Activated B cell treated with CpG ODN at 0.5 μM for 24 hours (primary cell): Measurements from ENCODE around the gene SLC1A7. TPM values are rescaled to one million over a fixed set of nuclear protein-coding genes. Genes with fewer than 3 reads are reported as not detected.

Experiments used
- ATAC-seq: fragments of 200-7000 bp; cut with Tn5 transposase; one replicate; pipeline ENCODE4 v1.10.0; 2021; ENCODE audit warnings: low read depth, mild to moderate bottlenecking, moderate library complexity
- CTCF ChIA-PET: fragments of 350-600 bp; sonication (Branson Sonifier 250); formaldehyde crosslinking; loops from one replicate; lab custom pipeline; 2021; ENCODE audit warnings: antibody characterized with exemption; lab: Charles Lee
- POLR2A ChIA-PET: fragments of 350-600 bp; sonication (Branson Sonifier 250); formaldehyde crosslinking; loops from one replicate; lab custom pipeline; 2021; ENCODE audit warnings: antibody characterized with exemption; lab: Charles Lee
- DNase-seq: peaks from one replicate; pipeline ENCODE4 v3.0.0; 2022
- H3K27ac Mint-ChIP-seq: one replicate; pipeline ENCODE4 v1.8.0; 2020; ENCODE audit warnings: mixed read lengths
- H3K27me3 Mint-ChIP-seq: one replicate; pipeline ENCODE4 v1.8.0; 2021; ENCODE audit warnings: mixed read lengths
- H3K36me3 Mint-ChIP-seq: one replicate; pipeline ENCODE4 v1.8.0; 2021; ENCODE audit warnings: low read depth, mixed read lengths
- H3K4me1 Mint-ChIP-seq: one replicate; pipeline ENCODE4 v1.8.0; 2021; ENCODE audit warnings: mixed read lengths
- H3K4me3 Mint-ChIP-seq: one replicate; pipeline ENCODE4 v1.8.0; 2020; ENCODE audit warnings: mild to moderate bottlenecking, mixed read lengths
- H3K9me3 Mint-ChIP-seq: one replicate; pipeline ENCODE4 v1.8.0; 2020; ENCODE audit warnings: mixed read lengths
- intact Hi-C: fragments of 100-400 bp; cut with micrococcal nuclease; formaldehyde crosslinking; loops from one replicate; pipeline ENCODE4 v1.15.1; 2024
- total RNA-seq: library from RNA; stranded (reverse); gene quantifications from 2 replicates; pipeline ENCODE4 v1.2.3, GENCODE V29; 2022
- TF ChIP-seq, protein P1 (sequence below): fragments of 200-600 bp; IDR thresholded peaks from one replicate; pipeline ENCODE4 v1.8.0; 2022; ENCODE audit warnings: antibody characterized with exemption, mild to moderate bottlenecking

SLC1A7 gene
- total RNA-seq, 1 donor from 2014 or later: not detected

GRCh38 chr1:53092659-53093450 lies 49.6 kb downstream of the SLC1A7 start:
- TF ChIP-seq, protein P1, sequence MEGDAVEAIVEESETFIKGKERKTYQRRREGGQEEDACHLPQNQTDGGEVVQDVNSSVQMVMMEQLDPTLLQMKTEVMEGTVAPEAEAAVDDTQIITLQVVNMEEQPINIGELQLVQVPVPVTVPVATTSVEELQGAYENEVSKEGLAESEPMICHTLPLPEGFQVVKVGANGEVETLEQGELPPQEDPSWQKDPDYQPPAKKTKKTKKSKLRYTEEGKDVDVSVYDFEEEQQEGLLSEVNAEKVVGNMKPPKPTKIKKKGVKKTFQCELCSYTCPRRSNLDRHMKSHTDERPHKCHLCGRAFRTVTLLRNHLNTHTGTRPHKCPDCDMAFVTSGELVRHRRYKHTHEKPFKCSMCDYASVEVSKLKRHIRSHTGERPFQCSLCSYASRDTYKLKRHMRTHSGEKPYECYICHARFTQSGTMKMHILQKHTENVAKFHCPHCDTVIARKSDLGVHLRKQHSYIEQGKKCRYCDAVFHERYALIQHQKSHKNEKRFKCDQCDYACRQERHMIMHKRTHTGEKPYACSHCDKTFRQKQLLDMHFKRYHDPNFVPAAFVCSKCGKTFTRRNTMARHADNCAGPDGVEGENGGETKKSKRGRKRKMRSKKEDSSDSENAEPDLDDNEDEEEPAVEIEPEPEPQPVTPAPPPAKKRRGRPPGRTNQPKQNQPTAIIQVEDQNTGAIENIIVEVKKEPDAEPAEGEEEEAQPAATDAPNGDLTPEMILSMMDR: no peak
- no peak for DNase-seq
- no peaks in the 10 kb centered on the region for H3K4me1 Mint-ChIP-seq
- POLR2A ChIA-PET: no interaction called here
- H3K9me3 Mint-ChIP-seq: no peaks in the 10 kb centered on the region
- CTCF ChIA-PET: no interaction called here
- ATAC-seq: no peak
- H3K27me3 Mint-ChIP-seq: no peaks in the 10 kb centered on the region
- H3K36me3 Mint-ChIP-seq: no peaks in the 10 kb centered on the region
- H3K4me3 Mint-ChIP-seq: no peak overlapping the region
- intact Hi-C loops: no loop called here
- no peak overlapping the region for H3K27ac Mint-ChIP-seq

- intact Hi-C loops: no loop called here
- H3K36me3 Mint-ChIP-seq: no peaks in the 10 kb centered on the region
- H3K4me3 Mint-ChIP-seq: no peak overlapping the region
- TF ChIP-seq, protein P1: no peak
- DNase-seq (no peak), ATAC-seq (no peak)
- no peaks in the 10 kb centered on the region for H3K27me3 Mint-ChIP-seq
- no peak overlapping the region for H3K27ac Mint-ChIP-seq
- ChIA-PET POLR2A (no interaction called here), CTCF (no interaction called here)
- H3K9me3 Mint-ChIP-seq: no peaks in the 10 kb centered on the region
- H3K4me1 Mint-ChIP-seq: no peaks in the 10 kb centered on the region
Observed at GRCh38 chr1:53091841-53092645, 50.4 kb downstream of the SLC1A7 start.

- H3K36me3 Mint-ChIP-seq: no peaks in the 10 kb centered on the region
- CTCF ChIA-PET: no interaction called here
- H3K4me1 Mint-ChIP-seq: no peaks in the 10 kb centered on the region
- H3K27me3 Mint-ChIP-seq: no peaks in the 10 kb centered on the region
- H3K4me3 Mint-ChIP-seq: no peak overlapping the region
- POLR2A ChIA-PET: no interaction called here
- TF ChIP-seq, protein P1: no peak
- DNase-seq: no peak
- no peaks in the 10 kb centered on the region for H3K9me3 Mint-ChIP-seq
- no peak for ATAC-seq
- intact Hi-C loops: no loop called here
- no peak overlapping the region for H3K27ac Mint-ChIP-seq
Observed at GRCh38 chr1:53090227-53091147, 52.0 kb downstream of the SLC1A7 start.

DNA sequence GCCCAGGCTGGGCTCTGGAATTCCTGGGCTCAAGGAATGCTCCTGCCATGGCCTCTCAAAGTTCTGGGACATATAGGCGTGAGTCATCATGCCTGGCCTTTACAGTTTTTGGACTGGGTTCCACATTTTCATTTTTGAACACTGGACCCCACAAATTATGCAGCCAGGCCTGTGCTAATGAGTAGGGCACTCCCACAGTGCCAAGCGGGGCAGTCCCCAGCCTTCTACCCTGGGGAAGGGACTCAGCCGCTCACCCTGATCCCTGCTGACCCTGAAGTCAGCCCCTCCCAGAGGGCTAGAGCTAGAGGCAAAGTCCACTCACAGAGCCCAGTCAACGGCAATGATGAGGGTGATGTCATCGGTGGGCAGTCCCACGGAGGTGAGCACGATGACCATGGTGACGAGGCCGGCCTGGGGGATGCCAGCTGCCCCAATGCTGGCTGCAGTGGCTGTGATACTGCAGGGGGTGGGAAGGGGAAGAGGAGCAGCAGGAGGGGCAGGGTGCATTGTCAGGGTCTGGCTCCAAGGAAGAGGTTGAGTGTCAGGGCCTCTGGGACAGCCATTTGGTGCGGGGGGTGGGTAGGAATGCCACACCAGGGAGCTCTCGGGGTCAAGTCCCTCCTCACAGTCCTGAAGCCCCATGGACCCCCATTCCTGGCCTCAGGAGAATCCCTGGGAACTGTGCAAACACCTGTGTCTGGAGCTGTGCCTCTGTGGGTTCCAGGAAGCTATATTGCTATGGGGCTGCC lies 52.8 kb downstream of the SLC1A7 start:
- intact Hi-C loops: no loop called here
- no peaks in the 10 kb centered on the region for H3K27me3 Mint-ChIP-seq
- no peak overlapping the region for H3K27ac Mint-ChIP-seq
- ChIA-PET POLR2A (no interaction called here), CTCF (no interaction called here)
- no peaks in the 10 kb centered on the region for H3K36me3 Mint-ChIP-seq
- ATAC-seq: no peak
- H3K4me3 Mint-ChIP-seq: no peak overlapping the region
- DNase-seq: no peak
- H3K4me1 Mint-ChIP-seq: no peaks in the 10 kb centered on the region
- TF ChIP-seq, protein P1: no peak
- no peaks in the 10 kb centered on the region for H3K9me3 Mint-ChIP-seq
